ENCODE data around the gene MCTP2. TPM values are rescaled to one million over a fixed set of nuclear protein-coding genes. Genes with fewer than 3 reads are reported as not detected.
A peak's percentile ranks its signal among the peaks of the same experiment; 100 is the strongest.

Gene MCTP2
- polyA plus RNA-seq, 3 donors = 2.4 to 7.4 (median 7.3) TPM

DNA sequence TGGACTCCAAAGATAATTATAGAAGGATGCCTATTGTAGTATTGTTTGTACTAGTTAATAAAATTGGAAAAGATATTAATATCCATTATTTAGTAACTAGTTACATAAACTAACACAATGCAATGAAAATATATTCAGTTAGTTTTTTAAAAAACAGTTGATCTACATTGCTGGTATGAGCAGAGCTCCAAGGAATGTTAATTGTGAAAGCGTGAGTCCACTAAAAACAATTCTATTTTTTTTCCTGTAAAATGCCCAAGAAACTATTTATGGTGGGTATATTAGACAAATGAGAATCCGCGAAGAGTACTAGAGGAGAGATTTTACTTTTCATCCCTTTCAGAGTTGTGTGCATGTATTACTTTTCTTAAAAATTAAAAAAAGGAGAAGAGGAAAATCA lies 104.3 kb downstream of the MCTP2 start:
- Mint-ChIP-seq H3K36me3 (peaks cover 20 to 40% of the 10 kb centered on the region in 2 donors), H3K4me3 (no peak overlapping the region), H3K27ac (no peak overlapping the region), H3K9me3 (no peaks in the 10 kb centered on the region), H3K27me3 (ENCODE audit: low read depth in 3 of 3) (peaks cover 0 to 1% (median 0%) of the 10 kb centered on the region in 3 donors), H3K4me1 (peaks cover 3% of the 10 kb centered on the region)
- Histone ChIP-seq H3K9me3 (replicated peaks in 1 of 2; ENCODE audit: control insufficient read depth in 1 of 2, insufficient read depth in 1 of 2, low read length in 2 of 2) (no peaks in the 10 kb centered on the region), H3K27me3 (ENCODE audit: control insufficient read depth in 2 of 2, insufficient read depth in 2 of 2, low read length in 2 of 2) (no peaks in the 10 kb centered on the region), H3K4me3 (replicated peaks in 1 of 3; ENCODE audit: low read depth in 2 of 3, low read length in 3 of 3) (no peak overlapping the region), H3K36me3 (replicated peaks in 1 of 2; ENCODE audit: control insufficient read depth in 1 of 2, insufficient read depth in 2 of 2, low read length in 2 of 2) (peaks cover 0 to 7% of the 10 kb centered on the region in 2 donors), H3K4me1 (ENCODE audit: control insufficient read depth in 1 of 2, insufficient read depth in 2 of 2, low read length in 2 of 2) (peaks cover 0 to 4% of the 10 kb centered on the region in 2 donors), H2AFZ (ENCODE audit: insufficient read depth, low read depth, low read length, poor library complexity, severe bottlenecking) (no peak overlapping the region), H3K27ac (ENCODE audit: low read depth in 1 of 2, low read length in 2 of 2) (no peak overlapping the region), H3K9ac (ENCODE audit: insufficient read depth, low read length, poor library complexity, severe bottlenecking) (no peak overlapping the region), H4K20me1 (ENCODE audit: insufficient read depth, low read length) (no peaks in the 10 kb centered on the region), H3K4me2 (replicated peaks; ENCODE audit: extremely low read depth, low read length, poor library complexity, severe bottlenecking) (no peak overlapping the region), H3K79me2 (ENCODE audit: insufficient read depth, low read length) (no peaks in the 10 kb centered on the region)
- no peak for DNase-seq
- intact Hi-C loops (cut with micrococcal nuclease) = no loop called here
- TF ChIP-seq, protein P1, sequence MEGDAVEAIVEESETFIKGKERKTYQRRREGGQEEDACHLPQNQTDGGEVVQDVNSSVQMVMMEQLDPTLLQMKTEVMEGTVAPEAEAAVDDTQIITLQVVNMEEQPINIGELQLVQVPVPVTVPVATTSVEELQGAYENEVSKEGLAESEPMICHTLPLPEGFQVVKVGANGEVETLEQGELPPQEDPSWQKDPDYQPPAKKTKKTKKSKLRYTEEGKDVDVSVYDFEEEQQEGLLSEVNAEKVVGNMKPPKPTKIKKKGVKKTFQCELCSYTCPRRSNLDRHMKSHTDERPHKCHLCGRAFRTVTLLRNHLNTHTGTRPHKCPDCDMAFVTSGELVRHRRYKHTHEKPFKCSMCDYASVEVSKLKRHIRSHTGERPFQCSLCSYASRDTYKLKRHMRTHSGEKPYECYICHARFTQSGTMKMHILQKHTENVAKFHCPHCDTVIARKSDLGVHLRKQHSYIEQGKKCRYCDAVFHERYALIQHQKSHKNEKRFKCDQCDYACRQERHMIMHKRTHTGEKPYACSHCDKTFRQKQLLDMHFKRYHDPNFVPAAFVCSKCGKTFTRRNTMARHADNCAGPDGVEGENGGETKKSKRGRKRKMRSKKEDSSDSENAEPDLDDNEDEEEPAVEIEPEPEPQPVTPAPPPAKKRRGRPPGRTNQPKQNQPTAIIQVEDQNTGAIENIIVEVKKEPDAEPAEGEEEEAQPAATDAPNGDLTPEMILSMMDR (IDR thresholded peaks at IDR 0.05) = no peak
- no CpG with 5 or more reads among the region's 3 CpGs for WGBS (ENCODE audit: insufficient coverage)

DNA sequence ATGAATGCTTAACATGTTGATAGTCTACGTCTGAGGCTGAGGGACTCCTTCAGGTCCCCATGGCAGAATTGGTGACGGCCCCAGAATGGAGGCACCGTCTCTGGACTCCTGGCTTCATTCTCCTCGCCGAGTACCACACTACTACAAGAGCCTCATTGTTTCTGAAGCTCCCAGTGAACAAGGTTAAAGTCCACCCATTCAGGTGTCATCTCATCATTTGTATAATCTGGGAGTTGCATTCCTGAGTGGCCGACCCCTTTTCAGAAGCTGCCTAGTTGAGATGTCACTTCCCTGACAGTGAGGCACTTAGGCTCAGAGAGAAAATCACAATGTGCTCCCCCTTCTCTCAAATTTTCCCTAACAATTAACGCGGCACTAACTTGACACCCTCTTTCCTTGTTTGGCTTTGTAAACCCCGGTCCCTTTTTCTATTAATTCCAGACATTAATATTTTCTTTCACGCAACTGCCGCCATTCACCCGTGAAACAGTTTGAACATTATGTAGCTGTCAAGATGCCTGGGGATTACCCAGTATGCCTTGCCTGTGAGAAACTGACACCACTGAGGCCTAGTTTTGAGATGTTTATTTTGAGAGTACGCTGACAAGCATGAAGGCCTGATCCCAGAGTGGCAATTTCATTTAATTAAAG lies 105.6 kb downstream of the MCTP2 start:
- H3K79me2 ChIP-seq (ENCODE audit: insufficient read depth, low read length) = no peaks in the 10 kb centered on the region
- Mint-ChIP-seq H3K27me3 (ENCODE audit: low read depth in 3 of 3) (peaks cover 0 to 1% (median 0%) of the 10 kb centered on the region in 3 donors), H3K27ac (peak overlapping the region in 1 of 7 donors; percentile 13), H3K4me3 (no peak overlapping the region), H3K9me3 (no peaks in the 10 kb centered on the region), H3K36me3 (peaks cover 27 to 50% of the 10 kb centered on the region in 2 donors), H3K4me1 (no peaks in the 10 kb centered on the region)
- peaks cover 0 to 12% of the 10 kb centered on the region in 2 donors for H3K36me3 ChIP-seq (replicated peaks in 1 of 2; ENCODE audit: control insufficient read depth in 1 of 2, insufficient read depth in 2 of 2, low read length in 2 of 2)
- no peaks in the 10 kb centered on the region for H3K4me1 ChIP-seq (ENCODE audit: control insufficient read depth in 1 of 2, insufficient read depth in 2 of 2, low read length in 2 of 2)
- H3K9ac ChIP-seq (ENCODE audit: insufficient read depth, low read length, poor library complexity, severe bottlenecking) = no peak overlapping the region
- no peak overlapping the region for H3K27ac ChIP-seq (ENCODE audit: low read depth in 1 of 2, low read length in 2 of 2)
- no peaks in the 10 kb centered on the region for H4K20me1 ChIP-seq (ENCODE audit: insufficient read depth, low read length)
- no peaks in the 10 kb centered on the region for H3K9me3 ChIP-seq (replicated peaks in 1 of 2; ENCODE audit: control insufficient read depth in 1 of 2, insufficient read depth in 1 of 2, low read length in 2 of 2)
- TF ChIP-seq, protein P1 (IDR thresholded peaks at IDR 0.05) = no peak
- H2AFZ ChIP-seq (ENCODE audit: insufficient read depth, low read depth, low read length, poor library complexity, severe bottlenecking) = no peak overlapping the region
- intact Hi-C loops (cut with micrococcal nuclease) = no loop called here
- H3K4me2 ChIP-seq (replicated peaks; ENCODE audit: extremely low read depth, low read length, poor library complexity, severe bottlenecking) = no peak overlapping the region
- WGBS (ENCODE audit: insufficient coverage) = 98% methylated on average over 7 of the region's 13 CpGs
- DNase-seq = no peak
- H3K27me3 ChIP-seq (ENCODE audit: control insufficient read depth in 2 of 2, insufficient read depth in 2 of 2, low read length in 2 of 2) = no peaks in the 10 kb centered on the region
- no peak overlapping the region for H3K4me3 ChIP-seq (replicated peaks in 1 of 3; ENCODE audit: low read depth in 2 of 3, low read length in 3 of 3)

All from CD14-positive monocyte (primary cell).